ENCODE data around the gene ALKAL2. TPM values are rescaled to one million over a fixed set of nuclear protein-coding genes. Genes with fewer than 3 reads are reported as not detected.

Gene ALKAL2
- total and polyA plus RNA-seq, 9 of the 15 experiments (the other 6 are each of a cell fraction or from before 2014, with no cell fraction given) = not detected

- Histone ChIP-seq H3K9ac (ENCODE audit: insufficient read depth in 1 of 2, low read depth in 2 of 2, low read length in 2 of 2) (no peak overlapping the region), H3K4me2 (ENCODE audit: insufficient read depth, low read length) (no peak overlapping the region), H3K4me3 (no peak overlapping the region), H3K27ac (ENCODE audit: extremely low read depth, low read depth, low read length) (no peak overlapping the region), H3K27me3 (ENCODE audit: control insufficient read depth in 2 of 2, insufficient read depth in 2 of 2, low read length in 2 of 2) (no peaks in the 10 kb centered on the region), H3K79me2 (ENCODE audit: control insufficient read depth, insufficient read depth, low read length) (no peaks in the 10 kb centered on the region), H2AFZ (ENCODE audit: low read depth, low read length) (no peak overlapping the region), H3K9me1 (ENCODE audit: control insufficient read depth, insufficient read depth, low read length) (no peaks in the 10 kb centered on the region), H3K4me1 (replicated peaks in 1 of 2; ENCODE audit: control insufficient read depth in 2 of 2, insufficient read depth in 2 of 2, low read length in 2 of 2) (no peaks in the 10 kb centered on the region), H3K36me3 (ENCODE audit: control insufficient read depth, insufficient read depth, low read length) (no peaks in the 10 kb centered on the region), H3K9me3 (replicated peaks; ENCODE audit: control insufficient read depth, insufficient read depth, low read depth, low read length) (peaks cover 8% of the 10 kb centered on the region), H4K20me1 (replicated peaks; ENCODE audit: control insufficient read depth, insufficient read depth, low read length) (no peaks in the 10 kb centered on the region)
- ChIA-PET CTCF (ENCODE audit: low intra/inter-chr PET ratio) (no interaction called here), POLR2A (no interaction called here)
- in situ Hi-C loops (cut with MboI) (no loop called here), intact Hi-C loops (cut with micrococcal nuclease) (no loop called here)
- DNase-seq (ENCODE audit: extremely low read depth in 1 of 4, low spot score in 3 of 4) (no peak), ATAC-seq (no peak), FAIRE-seq (no peak)
- no TSS peak for BruUV-seq (replicated peaks)
- 22% methylated on average over 2 of the region's 2 CpGs for WGBS (ENCODE audit: insufficient coverage, low coverage, missing lambda C conversion rate)
- TF ChIP-seq CTCF (IDR thresholded peaks at IDR 0.05 in 2 of 3, conservative IDR thresholded peaks at IDR 0.05 in 1 of 3; ENCODE audit: insufficient read depth in 2 of 3, low read depth in 1 of 3, low read length in 3 of 3) (no peak), ZNF407 (IDR thresholded peaks at IDR 0.05; ENCODE audit: low read depth) (no peak), ZNF592 (IDR thresholded peaks at IDR 0.05) (no peak), NCOA1 (IDR thresholded peaks at IDR 0.05; ENCODE audit: low read depth) (no peak), ZNF764 (CRISPR knock-in tag; IDR thresholded peaks at IDR 0.05; ENCODE audit: low read depth) (no peak), ZNF668 (CRISPR knock-in tag; IDR thresholded peaks at IDR 0.05) (no peak)
Measured at GRCh38 chr2:255195-255594, 32.7 kb downstream of the ALKAL2 start.
